Activated T-helper 9 cell treated with anti-CD3 and anti-CD28 coated beads, Interleukin-2, amount 50 U/mL, for 16 hours (primary cell): ENCODE results near the gene RIOK2.
"Not testable (repeated sequence)": the region's sequence is repeated elsewhere in the genome, so short reads cannot be mapped to it uniquely, and the experiment has no call there.

Experiments
- DNase-seq: peaks from one replicate; pipeline ENCODE4 v3.0.0-alpha.2; 2020; ENCODE audit warnings: low read depth

RIOK2 gene

DNA sequence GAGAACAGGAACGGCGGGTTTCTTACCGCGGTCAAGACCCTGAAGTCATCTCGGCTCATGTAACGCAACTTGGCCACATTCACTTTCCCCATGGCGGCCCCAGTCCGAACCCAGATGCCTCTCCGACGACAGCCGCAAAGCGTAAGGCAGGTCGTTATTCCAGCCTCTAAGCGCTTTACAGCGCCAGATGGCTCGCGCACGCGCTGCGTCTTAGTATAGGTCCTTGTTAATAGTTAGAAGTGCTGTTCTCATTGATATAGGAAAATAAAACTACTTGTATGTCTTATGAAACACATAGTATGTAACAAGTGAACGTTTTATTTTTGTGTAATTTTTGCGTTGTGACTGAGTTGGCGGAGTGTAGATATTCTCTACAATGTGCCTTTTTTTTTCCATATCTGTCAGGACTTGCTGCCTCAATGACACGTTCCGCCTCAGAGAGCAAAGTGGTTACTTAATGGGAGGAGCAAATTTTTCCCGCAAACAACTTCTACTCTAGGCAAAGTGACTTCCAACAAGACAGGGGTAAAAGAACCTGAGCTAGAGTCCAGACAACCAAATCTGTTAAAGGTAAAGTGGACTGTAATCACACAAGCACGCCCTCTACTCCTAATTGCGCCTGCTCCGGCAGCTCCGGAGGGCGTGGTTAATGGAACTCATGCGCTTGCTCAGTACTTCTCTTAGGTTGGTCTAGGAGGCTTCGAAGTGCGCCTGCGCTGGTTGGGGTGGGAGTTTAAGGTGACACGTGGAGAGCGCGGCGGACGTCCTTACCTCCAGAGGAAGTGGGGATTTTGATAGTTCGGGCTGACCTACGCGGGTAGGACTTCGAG lies at the start of gene RIOK2:
Gene RIOK2 (minus strand): TSS at position 148 of the 830 bp plus-strand sequence. CDS start 56 bp downstream, at position 92.
- peak; percentile 87 for DNase-seq

DNA sequence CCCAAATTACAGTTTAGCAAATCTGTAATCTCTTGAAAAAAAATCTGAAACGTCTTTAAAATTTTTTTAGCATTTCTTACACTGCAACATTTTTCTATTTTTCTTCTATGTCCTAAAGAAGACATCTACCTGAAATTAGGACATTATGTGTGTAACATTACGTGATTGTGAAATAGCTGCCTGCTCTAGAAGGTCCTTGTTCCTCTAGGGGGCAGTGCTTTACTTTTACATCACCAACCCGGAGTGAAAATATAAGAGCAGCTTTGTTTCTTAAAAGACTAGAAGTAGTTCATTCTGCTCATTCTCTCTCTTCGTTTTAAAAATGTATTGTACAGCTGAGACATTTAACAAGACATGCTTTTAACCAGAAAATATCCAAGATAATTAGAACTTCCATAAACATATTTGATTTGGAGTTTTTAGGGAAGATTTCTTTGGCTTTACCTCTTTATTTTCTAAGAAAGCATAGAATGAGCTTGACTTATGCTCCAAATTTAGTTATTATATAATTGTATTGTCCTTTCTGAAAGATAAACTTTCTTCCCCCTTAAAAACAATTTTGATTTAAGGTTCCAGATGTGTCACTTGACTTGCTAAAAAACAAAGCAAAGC lies 48.1 kb upstream of the RIOK2 start:
- DNase-seq = no peak

DNA sequence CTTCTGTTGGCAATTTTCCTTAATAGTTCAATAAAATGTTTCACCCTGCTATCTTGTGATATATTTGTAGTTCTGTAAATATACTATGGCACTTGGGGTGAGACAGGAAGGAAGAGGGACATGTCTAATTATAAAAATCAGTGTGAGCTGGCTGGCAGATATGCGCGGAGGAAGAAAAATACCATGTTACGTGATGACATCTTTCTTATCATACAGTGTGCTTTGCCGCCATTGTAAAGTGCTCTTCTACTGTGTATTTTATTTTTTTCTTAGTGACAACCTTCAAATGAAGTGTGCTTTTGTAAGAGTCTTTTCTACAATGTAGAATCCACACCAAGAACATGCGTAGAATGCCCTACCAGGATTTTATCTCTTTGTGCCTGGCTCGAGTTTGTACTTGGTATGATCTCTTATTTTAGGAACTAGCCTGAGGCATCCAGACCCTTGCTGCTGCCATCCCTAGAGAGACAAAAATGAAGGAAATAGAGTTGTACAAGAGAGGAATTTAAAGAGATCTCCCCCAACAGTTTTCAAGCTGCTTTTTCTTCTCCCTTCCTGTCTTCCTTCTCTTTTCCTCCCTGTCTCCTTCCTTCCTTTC lies 46.7 kb upstream of the RIOK2 start:
- DNase-seq = no peak

DNA sequence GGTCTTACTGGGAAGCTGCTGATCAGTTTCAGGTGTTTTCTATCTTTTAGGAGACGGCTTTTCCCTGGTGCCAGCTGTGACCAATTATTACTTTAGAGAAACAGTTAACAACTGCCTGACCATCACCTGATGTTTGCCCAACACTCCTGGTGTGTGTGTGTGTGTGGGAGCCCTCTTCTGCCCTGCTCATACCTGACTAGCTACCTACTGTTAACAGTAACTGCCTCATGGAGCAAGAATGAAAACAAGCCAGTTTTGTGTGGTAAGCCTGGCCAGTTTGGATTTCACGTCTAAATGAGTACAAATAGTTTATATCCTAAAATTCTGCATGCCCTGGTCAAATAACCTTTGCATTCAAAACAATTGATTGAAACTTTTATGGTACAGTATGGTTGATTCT lies 46.1 kb upstream of the RIOK2 start:
- DNase-seq = no peak

DNA sequence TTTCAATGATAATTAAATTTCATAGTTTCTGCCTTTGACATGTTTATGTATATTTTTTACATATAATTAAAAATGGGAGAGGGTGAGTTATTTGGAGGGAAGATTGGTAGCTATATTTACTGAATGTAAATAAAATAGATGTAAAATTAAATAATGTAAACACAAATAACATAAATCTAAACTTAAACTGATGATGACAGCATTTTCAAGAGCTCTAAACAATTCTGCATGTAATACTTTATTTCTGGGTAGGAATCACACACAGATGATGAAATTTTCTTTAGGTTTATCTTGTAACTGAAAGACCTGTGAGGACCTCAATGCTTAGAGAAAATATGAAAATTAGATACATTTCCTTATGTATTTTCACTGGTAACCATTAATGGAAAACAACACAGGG lies 42.2 kb upstream of the RIOK2 start:
- DNase-seq = no peak

DNA sequence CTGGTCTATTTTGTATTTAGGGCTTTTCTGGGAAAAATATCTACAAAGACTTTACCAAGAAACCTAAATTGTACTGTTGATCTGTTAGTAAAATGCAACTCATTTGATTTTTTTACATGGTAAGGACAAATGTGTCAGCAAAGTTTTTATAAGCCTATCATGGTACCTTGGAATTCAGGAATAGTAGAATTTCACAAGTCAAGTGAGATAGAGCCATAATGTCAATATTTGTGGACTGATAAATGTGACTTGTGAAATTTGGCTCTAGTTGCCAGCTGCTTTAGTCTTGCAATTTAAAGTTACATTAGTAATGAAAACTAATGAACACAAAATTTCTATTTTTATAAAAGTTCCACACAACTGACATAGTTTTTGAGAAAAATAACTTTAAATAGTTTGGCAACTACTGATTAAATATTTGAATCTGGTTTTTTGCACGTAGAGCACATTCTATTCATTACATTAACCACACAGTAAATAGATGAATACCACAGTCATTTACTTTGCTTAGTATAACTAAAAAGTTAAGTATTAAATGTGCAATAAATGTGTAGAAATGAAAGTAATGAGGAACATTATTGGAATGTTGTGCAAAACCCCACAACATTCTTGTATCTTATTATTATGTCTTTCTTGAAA lies 41.2 kb upstream of the RIOK2 start:
- DNase-seq = no peak

DNA sequence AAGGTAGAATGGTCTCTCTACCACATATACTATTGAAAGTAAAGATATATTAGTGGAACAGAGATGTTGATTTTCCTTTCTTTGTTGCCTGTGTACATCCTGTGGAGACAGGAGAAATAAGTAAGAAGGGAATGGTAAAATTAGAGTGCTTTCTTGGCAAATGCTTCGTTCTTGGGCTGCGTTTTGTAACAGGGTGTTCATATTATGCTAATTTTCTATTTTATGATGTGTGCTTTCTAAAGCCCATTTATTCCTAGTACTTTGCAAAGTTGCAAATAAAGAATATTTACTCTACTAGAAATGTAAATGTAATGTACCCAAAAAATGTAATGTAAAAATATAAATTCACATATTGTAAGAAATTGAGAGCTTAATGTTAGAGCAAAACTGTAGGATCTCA lies 40.5 kb upstream of the RIOK2 start:
- no peak for DNase-seq

DNA sequence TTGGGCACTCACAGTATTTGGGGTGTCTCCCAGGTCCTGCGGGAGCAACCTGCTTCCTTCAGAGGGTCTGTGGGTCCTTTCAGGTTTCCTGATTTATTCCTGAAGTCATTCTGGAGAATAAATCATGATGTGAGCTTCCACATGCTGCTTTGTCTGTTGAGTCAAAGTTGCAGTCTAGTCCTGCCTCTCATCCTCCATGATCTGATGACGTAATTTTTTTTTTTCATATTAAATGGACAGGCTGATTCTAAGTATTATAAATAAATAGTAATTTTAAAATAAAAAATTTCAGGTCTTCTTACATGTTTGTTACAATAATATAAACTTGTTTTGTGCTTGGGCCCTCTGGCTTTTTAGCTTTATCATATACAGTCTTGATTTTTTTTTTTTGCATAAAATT lies 26.3 kb upstream of the RIOK2 start:
- no peak for DNase-seq

DNA sequence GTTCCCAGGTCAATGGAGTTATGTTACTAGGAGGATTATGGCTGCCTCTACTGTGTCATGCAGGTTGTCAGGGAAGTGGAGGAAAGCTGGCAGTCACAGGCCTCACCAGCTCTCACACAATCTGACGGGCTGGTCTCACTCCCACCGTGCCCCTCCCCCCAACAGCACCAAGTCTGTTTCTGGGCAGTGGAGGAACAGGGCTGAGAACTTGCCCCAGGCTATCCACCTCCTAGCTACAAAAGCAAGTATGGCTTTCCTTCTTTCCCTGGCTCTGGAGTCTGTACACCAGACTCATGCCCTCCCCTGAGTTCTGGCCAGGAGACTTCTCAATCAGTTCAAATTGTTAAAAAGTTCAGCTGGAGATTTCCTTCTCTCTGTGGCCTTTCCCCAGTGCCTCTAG lies 25.7 kb upstream of the RIOK2 start:
- no peak for DNase-seq

DNA sequence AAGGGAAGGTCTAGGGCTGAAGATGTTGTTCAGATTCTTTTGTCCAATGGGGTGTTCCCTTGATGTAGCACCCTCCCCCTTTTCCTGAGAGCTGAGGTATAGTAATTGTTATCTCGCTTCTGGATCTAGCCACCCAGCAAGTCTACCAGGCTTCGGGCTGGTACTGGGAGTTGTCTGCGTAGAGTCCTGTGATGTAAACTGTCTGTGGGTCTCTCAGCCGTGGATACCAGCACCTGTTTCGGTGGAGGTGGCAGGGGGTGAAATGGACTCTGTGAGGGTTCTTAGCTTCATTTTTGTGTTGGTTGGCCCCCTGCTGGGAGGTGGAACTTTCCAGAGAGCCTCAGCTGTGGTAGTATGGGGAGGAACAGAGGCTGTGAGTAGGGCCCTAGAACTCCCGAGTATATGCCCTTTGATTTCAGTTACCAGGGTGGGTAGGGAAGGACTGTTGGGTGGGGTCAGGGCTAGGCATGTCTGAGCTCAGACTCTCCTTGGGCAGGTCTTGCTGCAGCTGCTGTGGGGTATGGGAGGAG lies 25.2 kb upstream of the RIOK2 start:
- DNase-seq = no peak

DNA sequence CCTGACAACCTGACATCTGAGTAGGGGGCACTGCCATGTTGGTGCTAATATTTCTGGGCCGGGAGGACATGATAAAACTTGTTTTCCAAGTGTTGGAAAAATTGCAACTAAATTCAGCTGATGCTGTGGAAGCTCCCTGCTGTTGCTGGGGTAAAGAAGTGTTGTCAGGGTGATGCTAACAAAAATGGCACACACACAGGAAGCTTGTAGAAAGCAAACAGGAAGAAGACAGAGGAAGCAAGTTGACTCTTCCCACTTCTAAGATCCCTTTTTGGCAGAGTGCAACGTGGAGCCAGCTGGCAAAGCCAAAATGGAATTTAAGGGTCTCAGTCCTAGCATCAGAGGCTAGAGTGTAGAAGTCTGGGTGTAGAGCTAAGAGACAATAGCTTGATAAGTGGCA lies 11.3 kb upstream of the RIOK2 start:
- DNase-seq = no peak

DNA sequence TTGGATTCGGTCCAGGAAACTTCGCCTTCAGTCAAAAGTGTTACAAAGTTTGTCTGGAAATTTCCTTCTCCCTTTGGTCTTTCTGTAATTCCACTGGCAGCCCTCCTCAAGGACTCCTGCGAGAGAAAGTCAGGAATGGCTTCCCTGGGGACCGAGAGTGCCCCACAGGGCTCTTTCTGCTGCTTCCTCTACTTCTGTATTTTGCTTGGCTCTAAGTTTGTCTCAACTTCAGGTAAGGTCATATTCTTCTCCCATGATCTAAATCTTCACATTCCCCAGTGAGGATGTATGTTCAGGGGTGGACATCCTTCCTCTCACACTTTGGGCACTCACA lies 10.3 kb upstream of the RIOK2 start:
- DNase-seq = no peak

DNA sequence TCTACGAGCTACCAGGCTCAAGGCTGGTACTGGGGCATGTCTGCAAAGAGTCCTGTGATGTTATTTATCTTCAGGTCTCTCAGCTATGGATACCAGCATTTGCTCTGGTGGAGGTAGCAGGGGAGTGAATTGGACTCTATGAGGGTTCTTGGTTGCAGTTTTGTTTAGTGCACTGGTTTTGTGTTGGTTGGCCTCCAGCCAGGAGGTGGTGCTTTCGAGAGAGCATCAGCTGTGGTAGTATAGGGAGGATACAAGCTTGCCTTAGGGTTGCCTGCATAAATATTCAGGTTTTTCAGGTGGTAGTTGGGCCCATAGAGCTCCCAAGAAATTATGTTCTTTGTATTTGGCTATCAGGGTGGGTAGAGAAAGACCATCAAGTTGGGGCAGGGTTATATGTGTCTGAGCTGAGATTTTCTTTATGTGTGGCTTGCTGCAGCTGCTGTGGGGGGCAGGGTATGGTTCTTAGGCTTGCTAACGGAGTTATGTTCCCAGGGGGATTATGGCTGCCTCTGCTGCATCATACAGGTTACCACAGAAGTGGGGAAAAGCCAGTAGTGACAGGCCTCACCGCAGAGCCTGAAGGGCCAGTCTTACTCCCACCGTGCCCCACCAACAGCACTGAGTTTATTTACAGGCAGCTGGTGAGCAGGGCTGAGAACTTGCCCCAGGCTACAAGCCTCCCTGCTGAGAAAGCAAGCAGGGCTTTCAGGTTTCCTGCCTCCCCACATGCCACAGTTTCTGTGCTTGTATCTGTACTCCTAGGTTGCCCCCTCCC lies 9.7 kb upstream of the RIOK2 start:
- DNase-seq = no peak

DNA sequence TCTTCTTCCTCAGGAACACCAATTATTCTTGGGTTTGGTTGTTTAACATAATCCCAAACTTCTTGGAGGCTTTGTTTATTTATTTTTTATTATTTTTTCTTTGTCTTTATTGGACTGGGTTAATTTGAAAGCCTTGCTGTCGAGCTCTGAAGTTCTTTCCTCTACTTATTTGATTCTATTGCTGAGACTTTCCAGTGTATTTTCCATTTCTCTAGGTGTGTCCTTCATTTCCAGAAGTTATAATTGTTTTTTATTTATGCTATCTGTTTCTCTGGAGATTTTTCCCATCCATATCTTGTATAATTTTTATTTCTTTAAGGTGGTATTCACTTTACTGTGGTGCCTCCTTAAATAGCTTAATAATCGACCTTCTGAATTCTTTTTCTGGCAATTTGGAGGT lies 8.8 kb upstream of the RIOK2 start:
- DNase-seq = no peak

DNA sequence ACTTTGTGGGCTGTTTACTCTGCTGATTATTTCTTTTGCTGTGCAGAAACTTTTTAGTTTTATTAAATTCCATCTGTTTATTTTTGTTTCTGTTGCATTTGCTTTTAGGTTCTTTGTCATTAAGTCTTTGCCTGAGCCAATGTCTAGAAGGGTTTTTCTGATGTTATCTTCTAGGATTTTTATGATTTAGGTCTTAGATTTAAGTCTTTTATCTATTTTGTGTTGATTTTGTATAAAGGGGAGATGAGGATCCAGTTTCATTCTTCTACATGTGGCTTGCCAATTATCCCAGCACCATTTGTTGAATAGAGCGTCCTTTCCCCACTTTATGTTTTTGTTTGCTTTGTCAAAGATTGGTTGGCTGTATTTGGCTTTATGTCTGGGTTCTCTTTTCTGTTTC lies 6.5 kb upstream of the RIOK2 start:
- not testable (repeated sequence) for DNase-seq

DNA sequence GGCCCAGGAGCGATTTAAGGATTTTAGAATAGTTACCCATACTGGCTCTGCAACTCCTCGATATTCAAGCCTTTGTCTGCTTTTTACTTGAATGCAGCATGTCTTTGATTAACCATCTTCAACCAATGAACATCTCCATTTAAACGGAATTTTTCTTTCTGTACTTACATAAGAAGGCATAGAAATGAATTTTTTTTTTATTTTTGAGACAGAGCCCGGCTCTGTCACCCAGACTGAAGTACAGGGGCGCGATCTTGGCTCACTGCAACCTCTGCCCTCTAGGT lies 825 bp upstream of the RIOK2 start:
- no peak for DNase-seq

DNA sequence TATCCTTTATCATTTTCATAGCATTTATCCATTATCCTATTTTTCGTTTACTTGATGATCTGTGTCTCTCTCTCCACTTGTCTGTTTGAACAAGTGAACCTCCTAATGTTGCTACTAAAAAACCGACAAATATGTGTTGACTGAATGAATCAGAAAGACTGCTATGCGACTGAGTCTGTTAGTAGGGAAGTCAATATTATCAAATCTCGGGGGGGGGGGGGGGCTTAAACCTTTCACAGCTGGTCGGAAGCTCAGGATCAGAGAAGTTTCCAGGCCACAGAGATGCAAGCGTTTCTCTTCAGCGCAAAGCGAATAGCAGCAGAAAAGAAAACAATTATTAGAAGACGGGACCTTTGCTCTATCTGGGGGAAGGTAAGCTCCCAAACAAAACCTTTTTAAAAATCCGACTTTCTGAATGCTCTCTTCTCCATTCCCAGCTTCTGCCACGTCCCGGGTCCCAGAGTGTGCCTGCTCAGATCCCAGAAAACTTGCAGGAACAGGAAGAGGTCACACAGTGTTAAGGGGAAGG lies 412 bp downstream of the RIOK2 start:
- no peak for DNase-seq

DNA sequence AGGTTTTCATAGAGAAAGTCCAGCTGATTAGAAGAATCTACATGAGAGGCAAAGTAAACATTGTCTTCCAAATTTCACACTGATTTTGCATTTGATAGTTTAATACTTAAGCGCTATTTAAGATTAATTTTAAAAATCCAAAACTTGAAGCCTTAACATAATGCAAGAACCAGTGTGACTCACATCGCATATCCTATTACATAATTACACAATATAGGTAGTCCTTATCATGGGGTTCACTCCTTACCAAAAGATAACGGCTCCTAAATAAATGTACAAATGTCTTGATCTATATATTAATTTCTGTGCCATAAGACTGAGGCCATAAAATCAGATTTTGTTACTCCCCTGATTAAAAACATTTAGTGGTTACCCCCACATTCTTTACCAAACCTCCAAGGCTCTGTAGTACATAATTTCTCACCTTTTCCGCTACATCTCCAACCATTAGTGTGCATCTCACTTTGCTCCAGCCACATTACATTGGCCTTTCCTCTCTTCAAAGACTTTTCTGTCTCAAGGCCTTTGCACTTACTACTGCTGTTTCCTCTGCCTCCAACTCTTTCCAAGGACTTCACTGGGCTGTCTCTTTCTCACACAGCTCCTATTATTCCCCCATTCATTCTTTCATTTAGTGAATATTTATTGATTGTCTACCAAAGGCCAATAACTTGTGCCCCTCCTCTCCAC lies 1.0 kb downstream of the RIOK2 start:
- DNase-seq = no peak

DNA sequence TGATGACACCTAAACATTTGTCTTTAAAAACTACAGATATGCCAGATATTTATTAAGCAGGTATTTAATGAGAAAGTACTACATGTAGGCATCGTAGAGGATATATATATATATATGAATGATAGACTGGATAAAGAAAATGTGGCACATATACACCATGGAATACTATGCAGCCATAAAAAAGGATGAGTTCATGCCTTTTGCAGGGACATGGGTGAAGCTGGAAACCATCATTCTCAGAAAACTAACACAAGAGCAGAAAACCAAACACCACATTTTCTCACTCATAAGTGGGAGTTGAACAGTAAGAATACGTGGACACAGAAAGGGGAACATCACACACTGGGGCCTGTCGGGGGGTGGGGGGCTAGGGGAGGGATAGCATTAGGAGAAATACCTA lies 3.6 kb downstream of the RIOK2 start:
- not testable (repeated sequence) for DNase-seq

DNA sequence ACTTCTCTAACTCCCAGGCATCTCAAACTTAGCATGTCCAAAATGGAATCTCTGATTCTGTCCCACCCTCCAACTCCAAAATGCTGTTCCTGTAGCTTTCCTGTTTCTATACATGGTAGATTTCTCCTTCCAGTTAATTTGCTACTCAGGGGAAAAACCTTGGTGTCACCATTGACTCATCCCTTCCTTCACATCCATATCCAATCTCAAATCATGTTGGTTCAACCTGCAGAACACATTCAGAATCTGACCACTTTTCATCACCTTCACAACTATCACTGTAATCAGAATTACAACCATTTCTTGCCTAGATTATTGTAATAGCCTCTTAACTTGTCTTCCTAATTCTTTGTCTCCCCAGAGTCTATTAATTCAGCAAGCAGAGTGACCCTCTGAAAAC lies 10.8 kb downstream of the RIOK2 start:
- no peak for DNase-seq

DNA sequence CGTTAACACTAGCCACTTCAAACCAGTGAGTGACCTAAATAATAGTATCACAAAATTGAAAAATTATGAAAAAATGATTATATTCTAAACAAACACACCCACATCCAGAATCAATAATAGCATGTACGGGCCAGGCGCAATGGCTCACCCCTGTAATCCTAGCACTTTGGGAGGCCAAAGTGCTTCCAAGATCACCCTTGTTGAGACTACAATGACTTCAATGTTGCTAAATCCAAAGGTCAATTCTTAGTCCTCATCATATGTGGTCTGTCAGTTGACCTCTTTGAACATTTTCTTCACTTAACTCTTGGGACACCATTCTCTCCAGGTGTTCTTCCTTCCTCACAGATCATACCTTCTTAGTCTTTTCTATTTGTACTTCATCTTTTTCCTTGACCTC lies 11.3 kb downstream of the RIOK2 start:
- DNase-seq = no peak
